ENCODE results near the gene MME.

DNA sequence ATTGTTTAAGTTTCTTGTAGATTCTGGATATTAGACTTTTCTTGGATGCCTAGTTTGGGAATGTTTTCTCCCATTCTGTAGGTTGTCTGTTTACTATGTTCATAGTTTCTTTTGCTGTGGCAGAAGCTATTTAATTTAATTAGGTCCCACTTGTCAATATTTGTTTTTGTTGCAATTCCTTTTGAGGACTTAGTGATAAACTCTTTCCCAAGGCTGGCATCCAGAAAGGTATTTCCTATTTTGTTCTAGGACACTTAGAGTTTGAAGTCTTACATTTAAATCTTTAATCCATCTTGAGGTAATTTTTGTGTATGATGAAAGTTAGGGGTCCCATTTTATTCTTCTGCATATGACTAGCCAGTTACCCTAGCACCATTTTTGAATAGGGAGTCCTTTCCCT is 54.9 kb downstream of the MME start:
- TF ChIP-seq, protein P1, sequence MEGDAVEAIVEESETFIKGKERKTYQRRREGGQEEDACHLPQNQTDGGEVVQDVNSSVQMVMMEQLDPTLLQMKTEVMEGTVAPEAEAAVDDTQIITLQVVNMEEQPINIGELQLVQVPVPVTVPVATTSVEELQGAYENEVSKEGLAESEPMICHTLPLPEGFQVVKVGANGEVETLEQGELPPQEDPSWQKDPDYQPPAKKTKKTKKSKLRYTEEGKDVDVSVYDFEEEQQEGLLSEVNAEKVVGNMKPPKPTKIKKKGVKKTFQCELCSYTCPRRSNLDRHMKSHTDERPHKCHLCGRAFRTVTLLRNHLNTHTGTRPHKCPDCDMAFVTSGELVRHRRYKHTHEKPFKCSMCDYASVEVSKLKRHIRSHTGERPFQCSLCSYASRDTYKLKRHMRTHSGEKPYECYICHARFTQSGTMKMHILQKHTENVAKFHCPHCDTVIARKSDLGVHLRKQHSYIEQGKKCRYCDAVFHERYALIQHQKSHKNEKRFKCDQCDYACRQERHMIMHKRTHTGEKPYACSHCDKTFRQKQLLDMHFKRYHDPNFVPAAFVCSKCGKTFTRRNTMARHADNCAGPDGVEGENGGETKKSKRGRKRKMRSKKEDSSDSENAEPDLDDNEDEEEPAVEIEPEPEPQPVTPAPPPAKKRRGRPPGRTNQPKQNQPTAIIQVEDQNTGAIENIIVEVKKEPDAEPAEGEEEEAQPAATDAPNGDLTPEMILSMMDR (conservative IDR thresholded peaks at IDR 0.05 in 1 of 2, IDR thresholded peaks at IDR 0.05 in 1 of 2; ENCODE audit: low read depth in 1 of 2, low read length in 2 of 2) = no peak
- TF ChIP-seq EZH2 (IDR thresholded peaks at IDR 0.05; ENCODE audit: low read length, missing control alignments) = no peak

Data from fibroblast of lung (primary cell).